IMR-90 (cell line): ENCODE results near the gene PROX2. TPM values are rescaled to one million over a fixed set of nuclear protein-coding genes. Genes with fewer than 3 reads are reported as not detected.

Experiments used
- ATAC-seq: fragments of 200-7000 bp; cut with Tn5 transposase; 2 replicates; pipeline ENCODE4 v1.9.1; 2020; ENCODE audit warnings: low read depth, mild to moderate bottlenecking, moderate library complexity
- BruUV-seq: library from RNA; stranded (reverse); fragments of 400-500 nt; replicated peaks from 2 replicates; lab custom pipeline; 2021; lab: Mats Ljungman, UMichigan
- CTCF ChIA-PET: fragments of 300-600 bp; formaldehyde crosslinking; extraction: SDS; loops from one replicate; lab custom pipeline; 2021; ENCODE audit warnings: antibody characterized with exemption; lab: Yijun Ruan, JAX
- POLR2A ChIA-PET: fragments of 300-600 bp; sonication (Branson Sonifier 250); formaldehyde crosslinking; loops from one replicate; lab custom pipeline; 2022; ENCODE audit warnings: antibody characterized with exemption; ENCODE audit not compliant: unreplicated experiment; lab: Charles Lee
- DNase-seq: peaks from one replicate; pipeline ENCODE4 v3.0.0; 2013
- H2AFZ ChIP-seq: replicated peaks from 2 replicates; pipeline ENCODE3; 2013; ENCODE audit warnings: low read length, mild to moderate bottlenecking; ENCODE audit not compliant: poor library complexity
- H2AK5ac ChIP-seq: 2 replicates; pipeline ENCODE4 v1.6.1; 2013; ENCODE audit warnings: low read depth, low read length, inconsistent platforms
- H2AK9ac ChIP-seq: replicated peaks from 2 replicates; pipeline ENCODE3; 2013; ENCODE audit warnings: mild to moderate bottlenecking, low read depth, low read length, moderate library complexity; ENCODE audit not compliant: poor library complexity
- H2BK120ac ChIP-seq: 2 replicates; pipeline ENCODE4 v1.6.1; 2013; ENCODE audit warnings: low read depth, low read length, inconsistent platforms
- H2BK15ac ChIP-seq: 3 replicates; pipeline ENCODE4 v1.6.1; 2013; ENCODE audit warnings: low read depth, low read length, inconsistent platforms
- H2BK20ac ChIP-seq: 2 replicates; pipeline ENCODE4 v1.6.1; 2013; ENCODE audit warnings: low read depth, mild to moderate bottlenecking, inconsistent platforms, low read length, moderate library complexity
- H2BK5ac ChIP-seq: 2 replicates; pipeline ENCODE4 v1.6.1; 2013; ENCODE audit warnings: mild to moderate bottlenecking, low read depth, low read length, inconsistent platforms; ENCODE audit not compliant: poor library complexity, severe bottlenecking
- H3K14ac ChIP-seq: replicated peaks from 2 replicates; pipeline ENCODE4 v1.6.1; 2013; ENCODE audit warnings: low read depth, low read length, inconsistent platforms
- H3K18ac ChIP-seq: 2 replicates; pipeline ENCODE4 v1.6.1; 2013; ENCODE audit warnings: low read depth, low read length, control low read depth
- H3K23ac ChIP-seq: 2 replicates; pipeline ENCODE4 v1.6.1; 2013; ENCODE audit warnings: low read depth, low read length, inconsistent platforms
- H3K27ac ChIP-seq: 2 replicates; pipeline ENCODE4 v1.5.1; 2013; ENCODE audit warnings: mild to moderate bottlenecking, control low read depth, low read length; ENCODE audit not compliant: insufficient read depth
- H3K27me3 ChIP-seq: 2 replicates; pipeline ENCODE4 v1.6.1; 2013; ENCODE audit warnings: low read length; ENCODE audit not compliant: control insufficient read depth, insufficient read depth
- H3K36me3 ChIP-seq: 2 replicates; pipeline ENCODE4 v1.6.1; 2013; ENCODE audit warnings: low read length, mixed read lengths; ENCODE audit not compliant: control insufficient read depth, insufficient read depth
- H3K4ac ChIP-seq: 2 replicates; pipeline ENCODE4 v1.6.1; 2013; ENCODE audit warnings: low read depth, low read length, inconsistent platforms
- H3K4me1 ChIP-seq: 2 replicates; pipeline ENCODE4 v1.6.1; 2013; ENCODE audit warnings: low read length, mixed read lengths; ENCODE audit not compliant: control insufficient read depth, insufficient read depth
- H3K4me2 ChIP-seq: 2 replicates; pipeline ENCODE4 v1.6.1; 2013; ENCODE audit warnings: low read depth, mild to moderate bottlenecking, control low read depth, low read length, moderate library complexity
- H3K4me3 ChIP-seq: 2 replicates; pipeline ENCODE4 v1.5.1; 2013; ENCODE audit warnings: low read depth, mild to moderate bottlenecking, control low read depth, low read length, moderate library complexity; ENCODE audit not compliant: insufficient read depth
- H3K56ac ChIP-seq: 2 replicates; pipeline ENCODE4 v1.6.1; 2013; ENCODE audit warnings: low read length, inconsistent platforms; ENCODE audit not compliant: insufficient read depth; ENCODE audit errors: extremely low read depth
- H3K79me1 ChIP-seq, 2 experiments: 2 replicates each; pipeline ENCODE4 v1.6.1; 2013; ENCODE audit warnings: low read length in 2 of 2, inconsistent platforms in 1 of 2, low read depth in 1 of 2
- H3K9ac ChIP-seq: 2 replicates; pipeline ENCODE4 v1.6.1; 2013; ENCODE audit warnings: low read depth, low read length, control low read depth
- H3K9me1 ChIP-seq: 2 replicates; pipeline ENCODE4 v1.6.1; 2013; ENCODE audit warnings: low read length, inconsistent platforms; ENCODE audit not compliant: insufficient read depth
- H3K9me3 ChIP-seq: 2 replicates; pipeline ENCODE4 v1.6.1; 2013; ENCODE audit warnings: low read length; ENCODE audit not compliant: control insufficient read depth, insufficient read depth
- H4K20me1 ChIP-seq: 2 replicates; pipeline ENCODE4 v1.6.1; 2013; ENCODE audit warnings: low read length, inconsistent platforms; ENCODE audit not compliant: insufficient read depth
- H4K5ac ChIP-seq: 2 replicates; pipeline ENCODE4 v1.6.1; 2013; ENCODE audit warnings: mild to moderate bottlenecking, low read depth, low read length, control low read depth
- H4K8ac ChIP-seq, 2 experiments: 2 replicates each; pipeline ENCODE4 v1.6.1; 2013; ENCODE audit warnings: low read depth in 2 of 2, low read length in 2 of 2, control low read depth in 1 of 2, inconsistent platforms in 1 of 2
- H4K91ac ChIP-seq: 2 replicates; pipeline ENCODE4 v1.6.1; 2013; ENCODE audit warnings: low read depth, low read length, inconsistent platforms; ENCODE audit not compliant: insufficient read depth
- CEBPB ChIP-seq: IDR thresholded peaks from 2 replicates; pipeline ENCODE4 v1.6.1; 2012; ENCODE audit warnings: low read depth, low read length, improper control_type of control experiment
- CHD1 ChIP-seq: IDR thresholded peaks from 2 replicates; pipeline ENCODE4 v1.6.1; 2012; ENCODE audit warnings: low read depth, low read length, improper control_type of control experiment
- ELK1 ChIP-seq: fragments of 150-350 bp; IDR thresholded peaks from 2 replicates; pipeline ENCODE4 v1.6.1; 2016; ENCODE audit warnings: low read depth, mild to moderate bottlenecking, low read length, moderate library complexity, borderline replicate concordance
- NFE2L2 ChIP-seq: fragments of 150-350 bp; IDR thresholded peaks from 2 replicates; pipeline ENCODE4 v1.6.1; 2016; ENCODE audit warnings: low read depth, mild to moderate bottlenecking, low read length
- POLR2A ChIP-seq: IDR thresholded peaks from 2 replicates; pipeline ENCODE4 v1.6.1; 2012; ENCODE audit warnings: mild to moderate bottlenecking, low read depth, low read length
- RAD21 ChIP-seq: IDR thresholded peaks from 2 replicates; pipeline ENCODE4 v1.6.1; 2012; ENCODE audit warnings: low read length, improper control_type of control experiment
- RCOR1 ChIP-seq: IDR thresholded peaks from 2 replicates; pipeline ENCODE4 v1.6.1; 2012; ENCODE audit warnings: mild to moderate bottlenecking, low read length, improper control_type of control experiment; ENCODE audit not compliant: insufficient replicate concordance
- RFX5 ChIP-seq: IDR thresholded peaks from 2 replicates; pipeline ENCODE4 v1.8.0; 2012; ENCODE audit warnings: low read depth, mild to moderate bottlenecking, low read length, moderate library complexity
- SMC3 ChIP-seq: fragments of 150-350 bp; IDR thresholded peaks from 2 replicates; pipeline ENCODE4 v1.6.1; 2016; ENCODE audit warnings: low read depth, mild to moderate bottlenecking, antibody characterized with exemption, low read length, moderate library complexity
- dilution Hi-C: fragments of 300-500 bp; cut with HindIII; formaldehyde crosslinking; loops from one replicate; pipeline ENCODE4 v1.14.3; 2018; ENCODE audit warnings: low sequenced_read_pairs; ENCODE audit not compliant: unreplicated experiment
- in situ Hi-C: fragments of 300-500 bp; cut with MboI; formaldehyde crosslinking; loops from 3 replicates; pipeline ENCODE4 v1.14.3; 2019; ENCODE audit warnings: low sequenced_read_pairs, inconsistent platforms, mixed read lengths
- intact Hi-C: fragments of 100-400 bp; cut with micrococcal nuclease; formaldehyde crosslinking; loops from 2 replicates; pipeline ENCODE4 v1.10.0; 2022
- polyA plus RNA-seq, 3 experiments: library from polyadenylated mRNA; depleted of rRNA; stranded (reverse); fragments of >200 nt; gene quantifications; 2 replicates each; pipeline ENCODE4 v1.2.3, GENCODE V29; 2012; ENCODE audit warnings: low replicate concordance in 1 of 3
- total RNA-seq: library from RNA; depleted of rRNA; stranded (reverse); fragments of >200 nt; gene quantifications from 2 replicates; pipeline ENCODE4 v1.2.3, GENCODE V29; 2012; rRNA removed

The PROX2 gene
- total and polyA plus RNA-seq, 2 of the 4 experiments (the other 2 are of a cell fraction), result not detected

- no peak overlapping the region for H3K4me3 ChIP-seq
- no peak overlapping the region for H3K9ac ChIP-seq
- no peaks in the 10 kb centered on the region for H3K27me3 ChIP-seq
- POLR2A ChIA-PET, result no interaction called here
- no peak overlapping the region for H2AK9ac ChIP-seq
- no peak overlapping the region for H3K27ac ChIP-seq
- H3K4me2 ChIP-seq, result no peak overlapping the region
- no peaks in the 10 kb centered on the region for H3K9me3 ChIP-seq
- dilution Hi-C loops (no loop called here), intact Hi-C loops (no loop called here), in situ Hi-C loops (no loop called here)
- H2AFZ ChIP-seq, result no peak overlapping the region
- no peak overlapping the region for H2BK15ac ChIP-seq
- H2BK120ac ChIP-seq, result no peak overlapping the region
- H4K91ac ChIP-seq, result no peak overlapping the region
- no peak overlapping the region for H3K56ac ChIP-seq
- no peak overlapping the region for H3K14ac ChIP-seq
- peaks cover 8 to 23% of the 10 kb centered on the region in 2 experiments; a peak in 3 of 4 replicates for H3K79me1 ChIP-seq
- H2AK5ac ChIP-seq, result no peak overlapping the region
- no peak overlapping the region for H4K5ac ChIP-seq
- BruUV-seq, result no TSS peak
- H4K8ac ChIP-seq, result no peak overlapping the region
- DNase-seq (no peak), ATAC-seq (no peak)
- no peak overlapping the region; the same call in 1 of the 2 replicates for H3K23ac ChIP-seq
- H2BK20ac ChIP-seq, result no peak overlapping the region
- no peak for TF ChIP-seq ELK1
- no peak for TF ChIP-seq CEBPB
- TF ChIP-seq CHD1, result no peak
- no peak for TF ChIP-seq POLR2A
- no peak for TF ChIP-seq NFE2L2
- no peak for TF ChIP-seq RAD21
- TF ChIP-seq RCOR1, result no peak
- no peak for TF ChIP-seq RFX5
- no peak for TF ChIP-seq SMC3
- H4K20me1 ChIP-seq, result no peaks in the 10 kb centered on the region
- no peak overlapping the region for H2BK5ac ChIP-seq
- peaks cover 2% of the 10 kb centered on the region for H3K4me1 ChIP-seq
- no peak overlapping the region for H3K18ac ChIP-seq
- H3K9me1 ChIP-seq, result peaks cover 15% of the 10 kb centered on the region
- CTCF ChIA-PET, result no interaction called here
- H3K36me3 ChIP-seq, result peaks cover 20% of the 10 kb centered on the region
- H3K4ac ChIP-seq, result no peak overlapping the region
These were observed 49.4 kb downstream of the PROX2 start for GRCh38 chr14:74826574-74826973.

Other genes with a start within 250 kb of the PROX2 start
- 38.3 and 39.3 TPM in 2 replicates for gene AREL1, start 163.1 kb downstream of the PROX2 start, total RNA-seq
- gene AREL1, start 163.1 kb downstream of the PROX2 start, polyA plus RNA-seq (2012; rRNA removed), result 30.0 and 34.4 TPM in 2 replicates
- 37.1 and 39.7 TPM in 2 replicates for gene FCF1, start 163.0 kb downstream of the PROX2 start, total RNA-seq
- gene FCF1, start 163.0 kb downstream of the PROX2 start, polyA plus RNA-seq (2012; rRNA removed), result 33.3 and 45.5 TPM in 2 replicates
- gene YLPM1, start 112.8 kb downstream of the PROX2 start, total RNA-seq, result 8.2 and 16.4 TPM in 2 replicates
- gene YLPM1, start 112.8 kb downstream of the PROX2 start, polyA plus RNA-seq (2012; rRNA removed), result 14.5 and 19.7 TPM in 2 replicates
- 58.6 and 63.0 TPM in 2 replicates for gene DLST, start 5.8 kb upstream of the PROX2 start, total RNA-seq
- 119 and 132 TPM in 2 replicates for gene DLST, start 5.8 kb upstream of the PROX2 start, polyA plus RNA-seq (2012; rRNA removed)
- 0.72 and 1.1 TPM in 2 replicates for gene RPS6KL1, start 47.1 kb upstream of the PROX2 start, total RNA-seq
- 1.2 and 1.7 TPM in 2 replicates for gene RPS6KL1, start 47.1 kb upstream of the PROX2 start, polyA plus RNA-seq (2012; rRNA removed)
- gene PGF, start 79.5 kb upstream of the PROX2 start, total RNA-seq, result 0.28 and 0.36 TPM in 2 replicates
- 0.39 and 0.42 TPM in 2 replicates for gene PGF, start 79.5 kb upstream of the PROX2 start, polyA plus RNA-seq (2012; rRNA removed)
- gene EIF2B2, start 126.8 kb upstream of the PROX2 start, total RNA-seq, result 69.4 and 70.1 TPM in 2 replicates
- 63.6 and 73.9 TPM in 2 replicates for gene EIF2B2, start 126.8 kb upstream of the PROX2 start, polyA plus RNA-seq (2012; rRNA removed)
- 14.7 and 16.9 TPM in 2 replicates for gene MLH3, start 175.3 kb upstream of the PROX2 start, total RNA-seq
- 5.1 and 5.6 TPM in 2 replicates for gene MLH3, start 175.3 kb upstream of the PROX2 start, polyA plus RNA-seq (2012; rRNA removed)
- 4.1 and 6.9 TPM in 2 replicates for gene ACYP1, start 187.9 kb upstream of the PROX2 start, total RNA-seq
- 17.4 and 24.0 TPM in 2 replicates for gene ACYP1, start 187.9 kb upstream of the PROX2 start, polyA plus RNA-seq (2012; rRNA removed)
- 0.28 and 0.54 TPM in 2 replicates for gene ZC2HC1C, start 193.5 kb upstream of the PROX2 start, total RNA-seq
- gene ZC2HC1C, start 193.5 kb upstream of the PROX2 start, polyA plus RNA-seq (2012; rRNA removed), result 0.15 and 0.36 TPM in 2 replicates